HFFc6 (cell line): Measurements from ENCODE around the gene VPS54. TPM values are rescaled to one million over a fixed set of nuclear protein-coding genes. Genes with fewer than 3 reads are reported as not detected.

Source experiments
- DNase-seq: peaks from one replicate; pipeline ENCODE4 v3.0.0-alpha.2; 2018
- H3K27ac Mint-ChIP-seq: 2 replicates; pipeline ENCODE4 v1.8.0; 2020; ENCODE audit warnings: mild to moderate bottlenecking, mixed read lengths
- H3K27me3 Mint-ChIP-seq: 2 replicates; pipeline ENCODE4 v1.8.0; 2021; ENCODE audit warnings: mild to moderate bottlenecking, moderate library complexity, mixed read lengths; ENCODE audit not compliant: insufficient read depth
- H3K36me3 Mint-ChIP-seq: 2 replicates; pipeline ENCODE4 v1.8.0; 2021; ENCODE audit warnings: low read depth, mixed read lengths
- H3K4me1 Mint-ChIP-seq: 2 replicates; pipeline ENCODE4 v1.8.0; 2020; ENCODE audit warnings: low read depth, mixed read lengths
- H3K4me3 Mint-ChIP-seq: 2 replicates; pipeline ENCODE4 v1.8.0; 2020; ENCODE audit warnings: mild to moderate bottlenecking, moderate library complexity, mixed read lengths
- H3K9me3 Mint-ChIP-seq: 2 replicates; pipeline ENCODE4 v1.8.0; 2020; ENCODE audit warnings: mild to moderate bottlenecking, mixed read lengths
- CTCF ChIP-seq: fragments of 200-600 bp; sonication (generic); IDR thresholded peaks from 2 replicates; pipeline ENCODE4 v1.5.0; 2021; ENCODE audit warnings: antibody characterized with exemption, mild to moderate bottlenecking
- total RNA-seq, 6 experiments: library from RNA; stranded (reverse); fragmentation: NEBNext Ultra II Directional; extraction: Animal tissue kit (Norgen Biotek cat#: 25700); gene quantifications; 2 replicates in 1 of 6; 3 replicates in 5 of 6; pipeline ENCODE4 v1.2.3, GENCODE V29; 2021

VPS54 gene
- total RNA-seq, 6 experiments from 2014 or later, result 12.9 to 17.7 (median 15.0) TPM

GRCh38 chr2:63902149-63902548 lies 117.1 kb downstream of the VPS54 start:
- H3K9me3 Mint-ChIP-seq, result peaks cover 27% of the 10 kb centered on the region
- peaks cover 76% of the 10 kb centered on the region for H3K36me3 Mint-ChIP-seq
- TF ChIP-seq CTCF, result no peak
- H3K27me3 Mint-ChIP-seq, result no peaks in the 10 kb centered on the region
- DNase-seq, result no peak
- no peak overlapping the region for H3K4me3 Mint-ChIP-seq
- no peak overlapping the region for H3K27ac Mint-ChIP-seq
- peaks cover 17% of the 10 kb centered on the region for H3K4me1 Mint-ChIP-seq

GRCh38 chr2:63899639-63900038 lies 119.6 kb downstream of the VPS54 start:
- H3K9me3 Mint-ChIP-seq, result peaks cover 27% of the 10 kb centered on the region
- H3K36me3 Mint-ChIP-seq, result peaks cover 55% of the 10 kb centered on the region
- H3K4me1 Mint-ChIP-seq, result peaks cover 17% of the 10 kb centered on the region
- no peak overlapping the region for H3K4me3 Mint-ChIP-seq
- no peak for DNase-seq
- TF ChIP-seq CTCF, result no peak
- 0 out of 2 replicates have a peak overlapping the region, but pooled peaks have one; percentile 9 for H3K27ac Mint-ChIP-seq
- H3K27me3 Mint-ChIP-seq, result no peaks in the 10 kb centered on the region

GRCh38 chr2:63898839-63899238 lies 120.4 kb downstream of the VPS54 start:
- Mint-ChIP-seq H3K9me3 (peaks cover 27% of the 10 kb centered on the region), H3K4me1 (peaks cover 17% of the 10 kb centered on the region), H3K27ac (no peak overlapping the region), H3K27me3 (no peaks in the 10 kb centered on the region), H3K36me3 (peaks cover 54% of the 10 kb centered on the region), H3K4me3 (no peak overlapping the region)
- no peak for TF ChIP-seq CTCF
- no peak for DNase-seq

- Mint-ChIP-seq H3K4me3 (no peak overlapping the region), H3K36me3 (peaks cover 24% of the 10 kb centered on the region), H3K27ac (no peak overlapping the region), H3K27me3 (no peaks in the 10 kb centered on the region), H3K9me3 (no peaks in the 10 kb centered on the region), H3K4me1 (peaks cover 10% of the 10 kb centered on the region)
- no peak for DNase-seq
- TF ChIP-seq CTCF, result no peak
These were observed 125.1 kb downstream of the VPS54 start for GRCh38 chr2:63894167-63894566.

GRCh38 chr2:63893163-63893562 lies 126.1 kb downstream of the VPS54 start:
- Mint-ChIP-seq H3K9me3 (no peaks in the 10 kb centered on the region), H3K4me1 (peaks cover 2% of the 10 kb centered on the region), H3K4me3 (no peak overlapping the region), H3K27me3 (no peaks in the 10 kb centered on the region; the same call in 1 of the 2 replicates), H3K36me3 (peaks cover 21% of the 10 kb centered on the region), H3K27ac (peak overlapping the region; percentile 29)
- TF ChIP-seq CTCF, result no peak
- no peak for DNase-seq

GRCh38 chr2:63891488-63892030 lies 127.7 kb downstream of the VPS54 start:
- Mint-ChIP-seq H3K9me3 (no peaks in the 10 kb centered on the region), H3K36me3 (peaks cover 24% of the 10 kb centered on the region), H3K4me1 (no peaks in the 10 kb centered on the region; the same call in 1 of the 2 replicates), H3K4me3 (no peak overlapping the region), H3K27me3 (no peaks in the 10 kb centered on the region; the same call in 1 of the 2 replicates), H3K27ac (no peak overlapping the region)
- TF ChIP-seq CTCF, result no peak
- no peak for DNase-seq
